GM13977 (cell line): ENCODE measurements around the gene ULK4.

Experiments used
- DNase-seq: peaks from one replicate; pipeline ENCODE4 v3.0.0; 2012; ENCODE audit warnings: low spot score
- CTCF ChIP-seq: IDR thresholded peaks from 2 replicates; pipeline ENCODE4 v1.5.1; 2012; ENCODE audit warnings: mild to moderate bottlenecking, control low read depth; ENCODE audit not compliant: insufficient read depth; ENCODE audit errors: extremely low read depth, missing control alignments
- in situ Hi-C: fragments of 300-500 bp; cut with MboI; formaldehyde crosslinking; loops from one replicate; pipeline ENCODE4 v1.12.0; 2022; ENCODE audit warnings: low sequenced_read_pairs, low pct_unique_long_range_greater_than_20kb, mixed read lengths, inconsistent platforms; ENCODE audit not compliant: unreplicated experiment

Gene ULK4

DNA sequence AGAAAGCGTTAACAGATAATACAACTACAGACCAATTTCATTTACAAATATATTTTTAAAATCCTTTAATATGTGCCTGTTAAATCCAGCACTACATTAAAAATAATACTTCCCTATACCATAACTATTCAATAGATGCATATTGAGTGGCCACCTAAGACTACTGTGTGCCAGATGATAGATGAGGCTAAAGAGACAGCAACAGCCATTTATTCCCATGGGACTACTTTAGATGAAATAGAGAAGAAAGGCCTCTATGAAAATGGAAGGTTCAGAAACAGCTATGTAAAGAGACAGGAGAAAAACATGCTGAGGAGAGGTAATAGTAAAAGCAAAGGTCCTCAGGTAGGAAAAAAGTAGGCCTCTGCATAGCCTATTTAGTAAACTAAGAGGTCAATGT, 358.1 kb downstream of the ULK4 start:
- no peak for DNase-seq
- no peak for TF ChIP-seq CTCF
- in situ Hi-C loops, result no loop called here

DNA sequence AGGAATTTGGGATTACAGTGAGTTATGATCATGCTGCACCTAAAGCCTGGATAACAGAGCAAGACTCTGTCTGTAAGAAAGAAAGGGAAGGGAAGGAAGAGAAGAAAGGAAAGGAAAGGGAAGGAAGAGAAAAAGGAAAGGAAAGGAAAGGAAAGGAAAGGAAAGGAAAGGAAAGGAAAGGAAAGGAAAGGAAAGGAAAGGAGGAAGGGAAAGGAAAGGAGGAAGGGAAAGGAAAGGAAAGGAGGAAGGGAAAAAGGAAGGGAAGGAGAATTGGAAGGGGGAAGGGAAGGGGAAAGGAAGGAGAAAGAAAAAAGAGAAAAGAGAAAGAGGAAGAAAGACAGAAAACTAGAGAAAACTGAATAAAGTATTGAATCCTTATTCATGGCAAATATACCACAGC, 359.8 kb downstream of the ULK4 start:
- in situ Hi-C loops, result no loop called here
- DNase-seq, result no peak
- no peak for TF ChIP-seq CTCF

GRCh38 chr3:41601404-41601987, 360.4 kb downstream of the ULK4 start:
- TF ChIP-seq CTCF, result no peak
- no peak for DNase-seq
- in situ Hi-C loops, result no loop called here

- no peak for DNase-seq
These were observed 361.3 kb downstream of the ULK4 start for GRCh38 chr3:41600616-41601015.

GRCh38 chr3:41599127-41599484, 362.8 kb downstream of the ULK4 start:
- DNase-seq, result no peak
- in situ Hi-C loops, result no loop called here
- TF ChIP-seq CTCF, result no peak

More at GRCh38 chr3:41600616-41601015, 361.3 kb downstream of the ULK4 start:
- TF ChIP-seq CTCF, result no peak
- in situ Hi-C loops, result no loop called here

GRCh38 chr3:41598402-41599126, 363.3 kb downstream of the ULK4 start:
- DNase-seq, result no peak
- no peak for TF ChIP-seq CTCF
- in situ Hi-C loops, result no loop called here

GRCh38 chr3:41593774-41594173, 368.1 kb downstream of the ULK4 start:
- in situ Hi-C loops, result no loop called here
- no peak for DNase-seq
- TF ChIP-seq CTCF, result no peak
